SK-N-MC (cell line): Measurements from ENCODE around the gene MYO1D.

Experiments
- EZH2 ChIP-seq: fragments of 200-600 bp; sonication (generic); IDR thresholded peaks from one replicate; pipeline ENCODE4 v1.6.1; 2017; ENCODE audit warnings: antibody characterized with exemption
- FOXP2 ChIP-seq: optimal IDR thresholded peaks from 2 replicates; pipeline ENCODE3; 2011; ENCODE audit warnings: mild to moderate bottlenecking, moderate library complexity; ENCODE audit not compliant: insufficient read depth; ENCODE audit errors: extremely low read length, control extremely low read depth
- POLR2AphosphoS5 ChIP-seq: IDR thresholded peaks from 2 replicates; pipeline ENCODE4 v1.6.1; 2012; ENCODE audit warnings: mild to moderate bottlenecking, low read depth, low read length, borderline replicate concordance

DNA sequence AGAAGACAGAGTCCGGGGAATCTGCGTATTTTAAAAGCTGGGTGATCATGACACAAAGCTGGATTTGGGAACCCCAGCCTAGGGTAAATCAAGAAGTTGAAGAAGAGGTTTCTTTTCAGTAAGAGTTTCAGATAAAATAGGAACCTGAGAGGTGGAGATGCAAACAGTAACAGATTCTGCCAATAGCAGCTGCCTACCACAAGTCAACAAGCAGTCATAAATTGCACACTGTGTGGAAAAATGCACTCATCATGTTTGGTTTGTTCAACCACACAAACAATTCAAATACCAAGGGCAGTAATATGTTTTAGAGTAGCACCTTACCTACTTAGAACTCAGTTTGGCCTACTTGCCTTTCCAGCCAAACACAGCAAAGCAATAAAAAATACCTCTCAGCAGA, 14.0 kb downstream of the MYO1D start:
- TF ChIP-seq POLR2AphosphoS5 (no peak), EZH2 (no peak), FOXP2 (no peak)
